NCI-H2227 treated with DMSO at 0.1 percent for 48 hours (cell line): Measurements from ENCODE around the gene PRR14L.

ENCODE experiments used
- DNase-seq: peaks from one replicate; lab custom pipeline; 2025; lab: John Stamatoyannopoulos, UW

PRR14L gene

GRCh38 chr22:31639436-31640039 lies 110.4 kb downstream of the PRR14L start:
- DNase-seq, result no peak

- DNase-seq, result no peak
Measured at GRCh38 chr22:31637891-31638618, 111.9 kb downstream of the PRR14L start.

- DNase-seq, result no peak
Measured at GRCh38 chr22:31637447-31637890, 112.5 kb downstream of the PRR14L start.

DNA sequence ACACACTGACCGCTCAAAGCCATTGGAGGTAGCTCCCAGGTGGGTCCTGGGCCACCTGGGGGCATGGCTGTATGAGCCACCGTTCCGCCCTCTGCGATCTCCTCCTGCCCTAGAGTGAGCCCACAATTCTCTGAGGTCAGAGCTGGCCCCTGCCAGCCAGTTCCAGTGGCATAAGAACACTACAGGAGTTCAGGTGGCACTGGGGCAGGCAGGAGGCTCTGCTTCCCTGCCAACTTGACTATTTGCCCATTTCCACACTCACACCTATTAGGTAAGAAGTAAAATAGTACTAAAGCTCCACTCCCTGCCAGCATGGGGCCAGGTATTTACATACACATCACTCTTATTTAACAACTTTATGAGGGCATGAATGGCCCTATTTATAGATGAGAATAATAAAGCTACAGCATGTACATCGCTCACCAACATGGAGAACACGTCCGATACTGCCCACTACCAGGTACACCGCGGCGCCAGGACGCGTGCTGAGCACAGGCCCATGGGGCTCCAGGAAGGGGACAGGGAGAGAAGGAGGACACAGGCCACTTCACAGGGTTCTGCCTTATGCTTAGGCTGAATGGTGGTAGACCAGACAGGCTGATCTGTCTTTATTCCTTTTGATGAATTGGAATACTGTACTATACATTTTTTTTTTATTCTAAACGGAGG lies 114.2 kb downstream of the PRR14L start:
- no peak for DNase-seq

DNA sequence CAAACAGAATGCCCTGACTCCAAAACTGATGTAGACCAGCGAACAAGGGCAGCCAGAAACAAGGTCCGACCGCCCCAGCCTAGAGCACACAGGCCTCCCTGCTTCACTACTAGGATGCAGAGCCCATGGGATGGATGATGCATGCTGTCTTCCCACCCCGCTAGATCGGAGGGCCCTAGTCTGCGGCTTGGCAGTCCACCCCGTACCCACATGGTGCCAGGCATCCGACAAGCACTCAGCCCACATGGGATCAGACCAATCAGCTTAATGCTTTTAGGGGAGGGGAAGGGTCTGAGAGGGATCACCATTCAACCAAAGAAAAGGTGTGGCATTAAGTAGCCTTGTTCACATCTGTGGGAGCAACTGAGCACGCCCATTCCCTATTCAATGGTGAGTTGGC lies 118.5 kb downstream of the PRR14L start:
- DNase-seq, result no peak
